Measurements from ENCODE around the gene HOXA1.

Gene HOXA1

GRCh38 chr7:27105301-27106031 lies 9.7 kb upstream of the HOXA1 start:
- DNase-seq (ENCODE audit: low spot score): no peak

GRCh38 chr7:27104341-27105058 lies 8.7 kb upstream of the HOXA1 start:
- DNase-seq (ENCODE audit: low spot score): no peak

GRCh38 chr7:27103489-27104226 lies 7.9 kb upstream of the HOXA1 start:
- no peak for DNase-seq (ENCODE audit: low spot score)

GRCh38 chr7:27102581-27103442 lies 7.0 kb upstream of the HOXA1 start, which contains the start of gene HOXA2:
Gene HOXA2 (minus strand): TSS chr7:27102683. CDS start chr7:27102500, 183 bp downstream.
- no peak for DNase-seq (ENCODE audit: low spot score)

GRCh38 chr7:27101957-27102580 lies 6.3 kb upstream of the HOXA1 start:
- no peak for DNase-seq (ENCODE audit: low spot score)

- no peak for DNase-seq (ENCODE audit: low spot score)
Observed at GRCh38 chr7:27101171-27101956, 5.6 kb upstream of the HOXA1 start.

GRCh38 chr7:27100694-27101170 lies 4.9 kb upstream of the HOXA1 start:
- DNase-seq (ENCODE audit: low spot score): no peak

- no peak for DNase-seq (ENCODE audit: low spot score)
Observed at GRCh38 chr7:27099453-27100370, 3.9 kb upstream of the HOXA1 start.

GRCh38 chr7:27098578-27099451 lies 3.0 kb upstream of the HOXA1 start:
- DNase-seq (ENCODE audit: low spot score): no peak

- DNase-seq (ENCODE audit: low spot score): no peak
Observed at GRCh38 chr7:27097686-27098577, 2.1 kb upstream of the HOXA1 start.

GRCh38 chr7:27096768-27097514 lies 1.1 kb upstream of the HOXA1 start:
- DNase-seq (ENCODE audit: low spot score): no peak

- no peak for DNase-seq (ENCODE audit: low spot score)
Observed at GRCh38 chr7:27095050-27095896, 527 bp downstream of the HOXA1 start.

- DNase-seq (ENCODE audit: low spot score): no peak
Observed at GRCh38 chr7:27094304-27095049, 1.3 kb downstream of the HOXA1 start.

GRCh38 chr7:27093184-27093895 lies 2.5 kb downstream of the HOXA1 start:
- no peak for DNase-seq (ENCODE audit: low spot score)
